Nephron progenitor cell (in vitro differentiated cells): ENCODE results near the gene ADIPOR2.

Source experiments
- DNase-seq: peaks from one replicate; pipeline ENCODE4 v3.0.0; 2021
- H3K27ac Mint-ChIP-seq: 2 replicates; pipeline ENCODE4 v1.8.0; 2021; ENCODE audit warnings: mild to moderate bottlenecking, moderate library complexity, mixed read lengths
- H3K27me3 Mint-ChIP-seq: 2 replicates; pipeline ENCODE4 v1.8.0; 2021; ENCODE audit warnings: mild to moderate bottlenecking, low read depth, mixed read lengths; ENCODE audit not compliant: poor library complexity
- H3K36me3 Mint-ChIP-seq: 2 replicates; pipeline ENCODE4 v1.8.0; 2021; ENCODE audit warnings: low read depth, mixed read lengths
- H3K4me1 Mint-ChIP-seq: 2 replicates; pipeline ENCODE4 v1.8.0; 2021; ENCODE audit warnings: mixed read lengths
- H3K4me3 Mint-ChIP-seq: 2 replicates; pipeline ENCODE4 v1.8.0; 2021; ENCODE audit warnings: mild to moderate bottlenecking, moderate library complexity, mixed read lengths
- H3K9me3 Mint-ChIP-seq: 2 replicates; pipeline ENCODE4 v1.8.0; 2021; ENCODE audit warnings: mild to moderate bottlenecking, moderate library complexity, mixed read lengths
- TF ChIP-seq, protein P1 (sequence below): fragments of 200-600 bp; sonication (generic); IDR thresholded peaks from 2 replicates; pipeline ENCODE4 v1.5.0; 2021; ENCODE audit warnings: antibody characterized with exemption

ADIPOR2 gene

DNA sequence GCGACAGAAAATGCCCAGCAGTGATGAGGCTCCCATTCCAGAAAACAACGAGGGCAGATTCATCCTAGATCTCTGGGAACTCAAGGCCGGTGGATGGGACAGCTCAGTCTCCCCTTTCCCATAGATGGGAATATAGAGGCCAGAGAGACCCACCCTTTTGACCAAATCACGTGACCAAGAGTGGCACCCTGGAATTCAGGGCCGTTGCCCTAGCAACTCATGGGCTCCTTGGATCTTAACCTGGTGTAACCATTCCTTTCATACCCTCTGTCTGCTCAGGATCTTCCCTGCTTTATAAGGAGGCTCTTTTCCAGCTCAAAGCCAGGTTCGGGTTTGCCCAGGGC is 121.0 kb downstream of the ADIPOR2 start:
- Mint-ChIP-seq H3K36me3 (no peaks in the 10 kb centered on the region), H3K9me3 (peaks cover 6% of the 10 kb centered on the region), H3K4me3 (no peak overlapping the region), H3K27me3 (peaks cover 46% of the 10 kb centered on the region), H3K4me1 (peaks cover 77% of the 10 kb centered on the region), H3K27ac (no peak overlapping the region)
- TF ChIP-seq, protein P1, sequence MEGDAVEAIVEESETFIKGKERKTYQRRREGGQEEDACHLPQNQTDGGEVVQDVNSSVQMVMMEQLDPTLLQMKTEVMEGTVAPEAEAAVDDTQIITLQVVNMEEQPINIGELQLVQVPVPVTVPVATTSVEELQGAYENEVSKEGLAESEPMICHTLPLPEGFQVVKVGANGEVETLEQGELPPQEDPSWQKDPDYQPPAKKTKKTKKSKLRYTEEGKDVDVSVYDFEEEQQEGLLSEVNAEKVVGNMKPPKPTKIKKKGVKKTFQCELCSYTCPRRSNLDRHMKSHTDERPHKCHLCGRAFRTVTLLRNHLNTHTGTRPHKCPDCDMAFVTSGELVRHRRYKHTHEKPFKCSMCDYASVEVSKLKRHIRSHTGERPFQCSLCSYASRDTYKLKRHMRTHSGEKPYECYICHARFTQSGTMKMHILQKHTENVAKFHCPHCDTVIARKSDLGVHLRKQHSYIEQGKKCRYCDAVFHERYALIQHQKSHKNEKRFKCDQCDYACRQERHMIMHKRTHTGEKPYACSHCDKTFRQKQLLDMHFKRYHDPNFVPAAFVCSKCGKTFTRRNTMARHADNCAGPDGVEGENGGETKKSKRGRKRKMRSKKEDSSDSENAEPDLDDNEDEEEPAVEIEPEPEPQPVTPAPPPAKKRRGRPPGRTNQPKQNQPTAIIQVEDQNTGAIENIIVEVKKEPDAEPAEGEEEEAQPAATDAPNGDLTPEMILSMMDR = no peak
- no peak for DNase-seq

DNA sequence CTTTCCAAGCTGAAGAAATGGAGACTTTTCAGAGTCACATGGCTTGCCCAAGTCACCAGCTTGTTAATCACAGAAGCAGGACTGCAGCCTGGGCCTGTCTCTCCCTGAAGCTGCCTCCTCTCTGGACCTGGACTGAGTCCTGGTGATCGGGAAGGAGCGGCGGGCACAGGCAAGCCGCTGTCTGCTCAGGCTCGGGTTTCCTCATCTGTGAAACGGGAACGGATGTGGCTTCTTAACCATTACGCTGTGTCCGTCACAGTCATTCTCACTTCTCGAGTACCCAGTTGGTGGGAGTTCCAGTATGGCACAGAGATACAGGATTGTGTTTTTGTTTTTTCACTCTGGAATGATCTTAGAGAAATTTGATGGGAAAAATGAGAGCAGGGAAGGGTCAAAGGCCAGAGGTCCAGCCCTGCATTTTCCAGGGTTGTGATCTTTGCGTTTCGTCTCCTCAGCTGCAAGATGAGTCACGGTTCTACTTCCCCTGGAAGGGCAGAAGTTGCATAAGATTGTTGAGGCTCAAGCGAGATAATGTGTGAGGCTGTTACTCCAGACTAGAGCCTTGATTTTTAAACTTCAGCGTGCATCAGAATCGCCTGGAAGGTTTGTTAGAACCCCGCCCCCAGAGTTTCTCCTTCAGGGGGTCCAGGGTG is 121.9 kb downstream of the ADIPOR2 start:
- Mint-ChIP-seq H3K9me3 (peaks cover 10% of the 10 kb centered on the region), H3K27me3 (peaks cover 51% of the 10 kb centered on the region), H3K27ac (peak overlapping the region; percentile 52), H3K36me3 (no peaks in the 10 kb centered on the region), H3K4me1 (peaks cover 73% of the 10 kb centered on the region), H3K4me3 (no peak overlapping the region)
- TF ChIP-seq, protein P1 = no peak
- no peak for DNase-seq

DNA sequence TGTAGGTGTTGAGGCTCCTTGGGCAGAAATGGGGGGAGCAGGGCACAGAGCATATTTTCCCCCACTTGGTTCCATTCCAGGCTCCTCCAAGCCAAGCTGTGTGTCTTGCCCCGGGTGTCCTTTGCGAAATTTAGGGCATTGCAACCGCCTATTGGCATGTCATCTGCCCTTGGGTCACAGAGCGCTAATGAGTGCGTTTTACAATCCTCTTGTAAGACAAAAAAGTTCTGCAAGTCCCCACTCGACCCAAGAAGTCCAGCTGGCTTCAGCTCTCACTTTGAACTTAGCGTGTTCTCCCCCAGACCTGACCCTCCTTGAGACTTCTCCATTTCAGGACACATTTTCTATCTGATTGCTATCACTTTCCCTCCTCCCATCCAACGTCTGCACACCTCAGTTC is 123.4 kb downstream of the ADIPOR2 start:
- no peak overlapping the region for H3K4me3 Mint-ChIP-seq
- H3K27me3 Mint-ChIP-seq = peaks cover 54% of the 10 kb centered on the region
- TF ChIP-seq, protein P1 = no peak
- no peaks in the 10 kb centered on the region for H3K36me3 Mint-ChIP-seq
- peaks cover 10% of the 10 kb centered on the region for H3K9me3 Mint-ChIP-seq
- peaks cover 67% of the 10 kb centered on the region for H3K4me1 Mint-ChIP-seq
- H3K27ac Mint-ChIP-seq = peak overlapping the region; percentile 30
- DNase-seq = no peak

DNA sequence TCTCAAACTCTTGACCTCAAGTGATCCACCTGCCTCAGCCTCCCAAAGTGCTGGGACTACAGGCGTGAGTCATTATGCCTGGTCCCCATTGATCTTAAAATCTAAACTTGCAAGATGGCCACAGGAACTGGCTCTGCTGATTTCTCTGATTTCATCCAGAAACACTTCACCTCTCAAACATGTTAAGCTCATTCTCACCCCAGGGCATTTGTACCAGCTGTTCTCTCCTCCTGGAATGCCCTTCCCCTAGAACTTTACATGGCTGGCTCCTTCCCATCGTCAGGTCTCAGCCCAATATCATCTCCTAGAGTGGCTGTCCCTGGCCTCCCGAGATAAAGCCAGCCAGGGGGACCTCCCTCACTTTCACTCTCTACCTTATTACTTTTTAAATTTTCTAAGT is 124.2 kb downstream of the ADIPOR2 start:
- peaks cover 67% of the 10 kb centered on the region for H3K4me1 Mint-ChIP-seq
- no peak for DNase-seq
- peaks cover 10% of the 10 kb centered on the region for H3K9me3 Mint-ChIP-seq
- H3K4me3 Mint-ChIP-seq = no peak overlapping the region
- peak overlapping the region; percentile 78 for H3K27ac Mint-ChIP-seq
- TF ChIP-seq, protein P1 = no peak
- H3K36me3 Mint-ChIP-seq = no peaks in the 10 kb centered on the region
- H3K27me3 Mint-ChIP-seq = peaks cover 60% of the 10 kb centered on the region

DNA sequence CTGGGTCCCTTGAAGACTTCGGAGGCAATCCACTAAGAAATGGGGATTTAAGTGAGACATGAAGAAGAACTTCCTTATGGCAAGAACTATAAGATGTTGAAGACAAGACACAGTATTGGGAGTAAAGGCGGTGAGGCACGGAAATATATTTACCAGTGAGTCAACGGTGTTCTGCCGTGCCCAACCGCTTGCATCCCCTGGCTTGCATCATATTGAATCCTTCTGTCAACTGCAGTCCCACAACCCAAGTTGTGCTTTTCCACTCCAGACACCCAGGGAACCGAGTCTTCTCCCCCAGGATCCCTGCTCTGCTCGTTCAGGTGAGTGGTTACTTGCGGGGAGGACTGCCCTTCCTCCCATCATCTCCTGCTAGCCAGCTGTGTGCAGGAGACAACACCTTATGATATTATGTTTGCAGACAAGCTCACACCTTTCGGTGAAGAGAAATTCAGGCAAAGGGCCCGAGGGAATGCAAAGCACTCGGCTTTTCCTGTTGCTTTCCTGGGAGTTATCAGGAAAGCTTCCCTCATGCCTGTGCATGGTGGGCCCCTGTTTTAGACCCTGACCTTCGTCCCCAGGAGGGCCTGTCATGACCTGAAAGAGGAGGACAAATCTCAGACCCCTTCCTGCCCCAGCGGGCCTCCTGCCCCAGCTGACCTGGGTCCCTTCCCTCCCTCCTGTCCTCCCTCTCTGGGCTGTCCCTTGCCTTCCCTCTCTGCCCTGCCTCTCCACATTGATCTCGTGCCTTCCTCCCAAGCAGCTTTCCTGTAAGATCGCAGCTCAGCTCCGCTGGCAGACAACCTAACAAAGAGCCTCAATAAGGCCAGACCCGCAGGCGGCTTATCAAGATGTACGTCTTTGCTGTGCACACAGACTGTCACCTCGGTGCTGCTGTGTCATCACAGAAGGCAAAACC is 125.2 kb downstream of the ADIPOR2 start:
- TF ChIP-seq, protein P1 = no peak
- Mint-ChIP-seq H3K27me3 (peaks cover 66% of the 10 kb centered on the region), H3K4me1 (peaks cover 68% of the 10 kb centered on the region), H3K4me3 (no peak overlapping the region), H3K9me3 (peaks cover 10% of the 10 kb centered on the region), H3K27ac (peak overlapping the region; percentile 83), H3K36me3 (no peaks in the 10 kb centered on the region)
- DNase-seq = no peak
